NCI-H146 treated with DMSO at 0.1 percent for 48 hours (cell line): ENCODE data around the gene B4GAT1.

Experiments used
- DNase-seq: peaks from one replicate; lab custom pipeline; 2025; ENCODE audit not compliant: unreplicated experiment; lab: John Stamatoyannopoulos, UW

B4GAT1 gene

GRCh38 chr11:66338276-66339161, 8.9 kb downstream of the B4GAT1 start:
- DNase-seq: no peak

GRCh38 chr11:66337103-66337899, 10.1 kb downstream of the B4GAT1 start:
- no peak for DNase-seq

- peak; percentile 5 for DNase-seq
Observed at GRCh38 chr11:66336234-66337102, 11.0 kb downstream of the B4GAT1 start, which contains the start of gene RIN1. Gene RIN1, minus strand, starts transcription at chr11:66336434. Its CDS starts 32 bp downstream, at chr11:66336402.

- no peak for DNase-seq
Observed at GRCh38 chr11:66335531-66336233, 11.7 kb downstream of the B4GAT1 start.

- DNase-seq: no peak
Observed at GRCh38 chr11:66334605-66335442, 12.6 kb downstream of the B4GAT1 start.

- DNase-seq: no peak
Observed at GRCh38 chr11:66333896-66334604, 13.4 kb downstream of the B4GAT1 start.

DNA sequence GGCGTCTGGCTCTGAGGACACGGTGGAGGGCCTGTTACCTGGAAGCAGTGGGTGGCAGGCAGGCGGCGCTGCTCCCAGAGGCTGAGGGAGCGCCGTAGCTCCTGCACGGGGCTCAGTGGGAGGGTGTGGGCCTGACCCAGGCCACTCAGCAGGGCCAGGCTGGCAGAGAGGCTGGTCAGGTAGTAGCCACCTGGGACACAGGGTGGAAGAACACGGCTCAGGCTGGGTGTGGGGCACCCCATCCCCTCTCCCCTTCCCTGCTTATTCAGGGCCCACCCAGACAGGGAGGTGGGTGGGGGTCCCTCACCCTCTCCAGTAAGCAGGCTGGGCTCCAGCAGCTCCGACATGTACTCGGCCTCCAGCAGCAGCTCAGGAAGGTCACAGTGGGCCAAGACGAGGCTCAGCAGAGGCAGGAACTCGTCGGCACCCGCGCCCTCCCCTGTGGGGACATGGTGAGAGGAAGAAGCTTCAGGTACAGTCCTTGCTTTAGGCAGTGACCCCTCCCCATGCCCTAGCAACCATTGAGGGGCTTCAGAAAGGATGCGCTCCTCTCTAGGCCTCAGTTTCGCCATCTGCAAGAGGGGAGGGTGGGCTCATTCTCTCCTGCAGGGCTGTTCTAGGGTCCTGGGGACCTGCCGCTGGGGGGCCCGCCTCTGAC, 14.1 kb downstream of the B4GAT1 start:
- no peak for DNase-seq

DNA sequence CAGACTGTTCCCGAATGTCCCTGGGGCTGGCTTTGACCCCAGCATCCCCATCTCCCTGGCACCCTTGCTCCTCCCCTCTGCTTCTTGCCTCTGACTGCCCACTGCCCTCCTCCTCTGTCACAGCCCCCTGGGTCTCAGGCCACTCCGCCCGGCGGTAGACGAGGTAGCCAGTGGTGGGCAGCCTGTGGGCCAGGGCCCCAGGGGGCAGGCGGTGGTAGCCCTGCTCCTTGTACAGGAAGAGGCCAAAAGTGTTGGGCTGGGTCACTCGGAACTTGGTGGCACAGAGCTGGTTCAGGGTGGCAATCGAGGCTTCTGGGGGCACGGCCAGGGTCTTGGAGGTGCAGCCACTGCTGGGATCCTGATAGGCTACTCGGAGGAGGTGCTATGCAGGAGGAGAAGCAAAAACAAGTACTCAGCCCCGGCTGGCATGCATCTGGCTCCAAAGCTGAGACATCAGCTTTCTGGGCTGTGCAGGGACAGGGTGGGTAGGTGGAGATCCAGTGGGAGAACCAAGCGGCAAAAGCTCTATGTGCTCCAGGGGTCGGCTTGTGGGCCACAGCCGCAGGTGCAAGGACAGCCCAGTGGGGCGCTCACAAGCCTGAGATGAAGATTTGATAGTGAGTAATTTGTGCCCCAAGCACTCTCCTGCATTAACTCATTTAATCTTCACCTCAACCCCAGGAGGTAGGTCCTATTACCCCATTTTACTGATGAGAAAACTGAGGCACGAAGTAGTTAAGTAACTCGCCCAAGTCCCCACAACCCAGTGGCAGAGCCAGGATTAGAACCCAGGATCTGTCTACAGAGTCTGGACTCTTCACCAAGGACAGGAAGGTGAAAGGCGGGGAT, 14.8 kb downstream of the B4GAT1 start:
- no peak for DNase-seq

DNA sequence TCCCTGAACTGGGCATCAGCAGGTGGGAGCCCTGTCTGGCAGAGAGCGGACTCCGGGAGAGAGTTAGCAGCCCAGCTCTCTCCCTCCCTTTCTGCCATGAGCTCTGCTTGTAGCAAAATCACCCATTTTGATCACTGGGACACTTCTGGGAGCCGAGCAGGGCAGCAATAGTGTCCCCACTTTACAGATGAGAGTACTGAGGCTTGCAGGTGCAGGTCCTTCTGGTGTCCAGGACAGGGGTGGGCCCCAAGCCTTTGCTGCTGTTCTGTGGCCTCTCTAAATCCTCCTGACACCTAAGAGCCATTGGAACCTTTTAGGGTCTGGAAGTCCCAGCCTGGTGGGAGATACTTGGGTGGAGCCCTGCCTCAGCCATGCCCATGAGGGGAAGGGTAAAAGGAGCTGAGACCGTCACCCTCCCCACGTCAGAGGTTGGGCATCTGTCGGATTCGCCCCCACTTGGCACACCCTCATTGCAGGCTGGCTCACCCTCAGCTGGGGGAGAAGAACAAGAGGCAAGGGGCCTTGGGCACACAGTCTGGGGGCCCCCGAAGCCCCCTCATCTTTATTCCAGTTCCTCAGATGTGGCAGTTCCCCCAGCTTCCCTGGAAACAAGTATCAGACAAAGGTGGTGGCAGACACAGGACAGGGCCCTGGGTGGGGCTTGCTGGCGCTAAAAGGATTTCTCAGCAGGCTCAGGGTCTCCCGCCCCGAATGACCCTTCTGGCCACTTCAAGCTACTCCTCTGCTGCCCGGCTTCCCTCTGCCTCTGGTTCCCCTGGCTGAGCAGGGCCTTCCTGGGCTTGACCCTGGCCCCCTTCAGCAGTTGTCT, 15.7 kb downstream of the B4GAT1 start:
- DNase-seq: no peak

- DNase-seq: no peak
Observed at GRCh38 chr11:66330931-66331330, 16.5 kb downstream of the B4GAT1 start.

- DNase-seq: no peak
Observed at GRCh38 chr11:66329165-66329673, 18.2 kb downstream of the B4GAT1 start.

DNA sequence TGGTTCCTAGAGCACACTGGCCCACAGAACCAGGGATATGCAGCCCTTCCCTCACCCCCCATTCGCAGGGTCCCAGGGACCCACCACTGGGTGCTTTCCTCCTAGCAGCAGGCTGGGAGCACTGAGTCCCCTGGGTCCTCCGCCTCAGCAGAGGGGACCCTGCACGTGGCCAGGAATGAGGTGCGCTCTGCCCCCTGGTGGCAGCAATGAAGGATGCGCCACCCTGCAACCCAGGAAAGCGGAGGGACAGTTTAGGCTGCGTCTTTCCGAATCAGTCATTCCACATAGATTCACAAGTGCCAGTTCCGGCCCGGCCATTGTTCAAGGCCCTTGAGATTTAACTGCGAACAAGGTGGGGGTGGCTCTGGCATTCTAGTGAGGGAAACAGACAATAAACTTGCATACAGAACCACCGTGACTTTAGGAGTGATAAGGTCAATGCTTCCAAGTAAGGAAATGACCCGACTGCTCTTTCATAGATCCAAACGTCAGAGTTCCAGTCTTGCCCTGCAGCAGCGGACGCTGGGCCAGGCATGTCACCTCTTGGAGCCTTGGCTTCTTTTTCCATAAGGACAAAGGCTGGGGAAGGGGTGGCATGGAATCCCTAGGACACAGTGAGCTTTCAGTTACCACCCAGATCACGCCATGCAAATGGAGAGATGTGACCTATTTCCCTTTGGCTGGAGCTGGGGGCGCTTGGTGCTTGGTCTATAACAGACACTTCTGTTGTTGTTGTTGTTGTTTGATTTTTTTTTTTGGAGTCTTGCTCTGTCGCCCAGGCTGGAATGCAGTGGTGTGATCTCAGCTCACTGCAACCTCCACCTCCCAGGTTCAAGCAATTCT, 18.9 kb downstream of the B4GAT1 start:
- peak; percentile 9 for DNase-seq

DNA sequence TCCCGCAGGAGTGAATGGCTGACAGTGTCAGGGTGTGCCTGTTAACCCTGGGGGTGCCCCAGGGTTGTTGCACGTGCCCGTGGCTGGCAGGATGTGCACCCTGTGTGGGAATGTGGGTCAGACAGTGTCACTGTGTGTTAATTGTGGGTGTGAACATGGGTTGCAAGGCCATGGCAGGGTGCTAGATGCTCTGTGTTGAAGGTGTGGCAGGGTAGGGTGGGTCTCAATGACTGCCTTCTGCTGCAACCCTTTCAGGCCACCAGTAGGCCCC, 19.5 kb downstream of the B4GAT1 start:
- DNase-seq: no peak

- DNase-seq: no peak
Observed at GRCh38 chr11:66327171-66328030, 20.0 kb downstream of the B4GAT1 start.
